ENCODE data around the gene MDH2.

DNA sequence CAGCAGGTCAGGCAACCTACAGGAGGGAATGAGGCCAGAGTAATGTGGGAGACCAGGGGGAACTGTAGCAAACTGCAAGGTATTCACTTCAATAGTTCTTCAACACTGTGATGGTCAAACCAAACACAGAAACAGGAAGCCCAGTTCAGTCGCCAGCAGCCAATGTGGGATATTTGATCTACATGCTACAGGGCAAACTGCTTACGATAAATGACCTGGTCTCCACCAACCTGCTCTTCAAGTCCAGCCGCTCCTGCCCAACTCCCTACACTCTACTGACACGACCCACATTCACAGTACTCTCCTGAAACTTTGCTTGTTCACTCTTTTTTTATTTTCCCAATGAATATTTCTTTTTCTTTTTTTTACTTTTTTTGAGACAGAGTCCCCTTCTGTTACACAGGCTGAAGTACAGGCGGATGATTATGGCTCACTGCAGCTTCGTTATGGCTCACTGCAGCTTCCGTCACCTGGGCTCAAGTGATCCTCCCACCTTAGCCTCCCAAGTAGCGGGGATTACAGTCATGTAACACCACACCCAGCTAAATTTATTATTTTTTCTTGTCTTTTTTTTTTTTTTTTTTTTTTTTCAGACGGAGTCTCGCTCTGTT, 42.1 kb downstream of the MDH2 start:
- TF ChIP-seq, protein P1, sequence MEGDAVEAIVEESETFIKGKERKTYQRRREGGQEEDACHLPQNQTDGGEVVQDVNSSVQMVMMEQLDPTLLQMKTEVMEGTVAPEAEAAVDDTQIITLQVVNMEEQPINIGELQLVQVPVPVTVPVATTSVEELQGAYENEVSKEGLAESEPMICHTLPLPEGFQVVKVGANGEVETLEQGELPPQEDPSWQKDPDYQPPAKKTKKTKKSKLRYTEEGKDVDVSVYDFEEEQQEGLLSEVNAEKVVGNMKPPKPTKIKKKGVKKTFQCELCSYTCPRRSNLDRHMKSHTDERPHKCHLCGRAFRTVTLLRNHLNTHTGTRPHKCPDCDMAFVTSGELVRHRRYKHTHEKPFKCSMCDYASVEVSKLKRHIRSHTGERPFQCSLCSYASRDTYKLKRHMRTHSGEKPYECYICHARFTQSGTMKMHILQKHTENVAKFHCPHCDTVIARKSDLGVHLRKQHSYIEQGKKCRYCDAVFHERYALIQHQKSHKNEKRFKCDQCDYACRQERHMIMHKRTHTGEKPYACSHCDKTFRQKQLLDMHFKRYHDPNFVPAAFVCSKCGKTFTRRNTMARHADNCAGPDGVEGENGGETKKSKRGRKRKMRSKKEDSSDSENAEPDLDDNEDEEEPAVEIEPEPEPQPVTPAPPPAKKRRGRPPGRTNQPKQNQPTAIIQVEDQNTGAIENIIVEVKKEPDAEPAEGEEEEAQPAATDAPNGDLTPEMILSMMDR (IDR thresholded peaks at IDR 0.05; ENCODE audit: low read length) = no peak
- no peak for TF ChIP-seq EZH2 (IDR thresholded peaks at IDR 0.05; ENCODE audit: borderline replicate concordance, low read length)

All from OCI-LY1 (cell line).